Measurements from ENCODE around the gene AKAP13.

DNA sequence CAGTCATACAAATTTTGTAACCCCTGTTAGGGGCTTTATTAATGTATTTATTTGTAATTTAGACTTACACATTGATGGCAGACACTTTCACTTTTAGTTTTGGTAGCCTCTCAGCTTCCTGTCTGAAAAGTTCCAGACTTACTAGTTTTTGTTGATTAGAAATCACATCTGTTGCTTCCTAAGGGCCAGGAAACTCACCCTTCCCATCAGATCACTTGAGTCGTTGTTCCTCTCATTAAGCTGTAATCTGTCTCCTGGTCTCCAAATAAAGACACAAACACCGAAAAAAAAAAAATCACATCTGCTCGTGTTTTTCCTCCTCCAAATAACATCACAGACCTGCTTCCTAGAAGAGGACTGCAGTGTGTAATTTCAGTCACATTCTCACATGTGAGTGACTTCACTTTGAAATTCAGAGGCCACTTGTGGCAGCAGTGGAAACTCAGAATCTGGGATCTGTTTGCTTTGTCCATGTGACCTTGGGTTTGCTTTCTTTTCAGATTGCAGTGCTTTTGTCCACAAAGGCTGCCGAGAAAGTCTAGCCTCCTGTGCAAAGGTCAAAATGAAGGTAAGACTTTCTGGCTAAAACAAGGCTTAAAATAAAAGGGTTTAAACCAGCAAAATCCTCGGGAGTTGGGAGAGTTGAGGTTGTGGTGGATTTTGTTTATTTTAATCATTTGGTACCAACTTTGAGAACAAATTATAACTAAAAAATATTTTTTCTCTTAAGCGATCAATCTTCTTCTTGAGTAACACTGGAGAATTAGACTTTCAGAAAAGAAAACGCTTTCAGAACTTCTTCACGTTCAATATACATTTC is 327.3 kb downstream of the AKAP13 start:
- TF ChIP-seq, protein P1, sequence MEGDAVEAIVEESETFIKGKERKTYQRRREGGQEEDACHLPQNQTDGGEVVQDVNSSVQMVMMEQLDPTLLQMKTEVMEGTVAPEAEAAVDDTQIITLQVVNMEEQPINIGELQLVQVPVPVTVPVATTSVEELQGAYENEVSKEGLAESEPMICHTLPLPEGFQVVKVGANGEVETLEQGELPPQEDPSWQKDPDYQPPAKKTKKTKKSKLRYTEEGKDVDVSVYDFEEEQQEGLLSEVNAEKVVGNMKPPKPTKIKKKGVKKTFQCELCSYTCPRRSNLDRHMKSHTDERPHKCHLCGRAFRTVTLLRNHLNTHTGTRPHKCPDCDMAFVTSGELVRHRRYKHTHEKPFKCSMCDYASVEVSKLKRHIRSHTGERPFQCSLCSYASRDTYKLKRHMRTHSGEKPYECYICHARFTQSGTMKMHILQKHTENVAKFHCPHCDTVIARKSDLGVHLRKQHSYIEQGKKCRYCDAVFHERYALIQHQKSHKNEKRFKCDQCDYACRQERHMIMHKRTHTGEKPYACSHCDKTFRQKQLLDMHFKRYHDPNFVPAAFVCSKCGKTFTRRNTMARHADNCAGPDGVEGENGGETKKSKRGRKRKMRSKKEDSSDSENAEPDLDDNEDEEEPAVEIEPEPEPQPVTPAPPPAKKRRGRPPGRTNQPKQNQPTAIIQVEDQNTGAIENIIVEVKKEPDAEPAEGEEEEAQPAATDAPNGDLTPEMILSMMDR (conservative IDR thresholded peaks at IDR 0.05; ENCODE audit: low read depth, low read length), result no peak
- no peak for TF ChIP-seq EZH2 (IDR thresholded peaks at IDR 0.05; ENCODE audit: borderline replicate concordance, low read depth, low read length, poor library complexity, severe bottlenecking)

Measured in A673 (cell line).